ENCODE measurements around the gene SCP2.

Gene SCP2

GRCh38 chr1:52892424-52893215 is 34.5 kb upstream of the SCP2 start:
- TF ChIP-seq TAF1 (IDR thresholded peaks at IDR 0.05; ENCODE audit: low read depth) (no peak), EGR1 (IDR thresholded peaks at IDR 0.05) (no peak), CEBPB (IDR thresholded peaks at IDR 0.05) (no peak), ZBTB7A (IDR thresholded peaks at IDR 0.05; ENCODE audit: low read depth) (no peak), CREB1 (IDR thresholded peaks at IDR 0.05; ENCODE audit: low read depth) (no peak), TCF12 (IDR thresholded peaks at IDR 0.05; ENCODE audit: low read depth) (no peak), NFIC (IDR thresholded peaks at IDR 0.05) (no peak), TEAD4 (IDR thresholded peaks at IDR 0.05) (no peak), FOXM1 (IDR thresholded peaks at IDR 0.05; ENCODE audit: borderline replicate concordance, low read depth) (no peak), EP300 (IDR thresholded peaks at IDR 0.05; ENCODE audit: borderline replicate concordance) (no peak), RAD21 (IDR thresholded peaks at IDR 0.05; ENCODE audit: low read depth) (no peak), YY1 (IDR thresholded peaks at IDR 0.05; ENCODE audit: low read depth) (no peak)
- TF ChIP-seq, protein P1, sequence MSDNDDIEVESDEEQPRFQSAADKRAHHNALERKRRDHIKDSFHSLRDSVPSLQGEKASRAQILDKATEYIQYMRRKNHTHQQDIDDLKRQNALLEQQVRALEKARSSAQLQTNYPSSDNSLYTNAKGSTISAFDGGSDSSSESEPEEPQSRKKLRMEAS (IDR thresholded peaks at IDR 0.05): no peak
- TF ChIP-seq, protein P2, sequence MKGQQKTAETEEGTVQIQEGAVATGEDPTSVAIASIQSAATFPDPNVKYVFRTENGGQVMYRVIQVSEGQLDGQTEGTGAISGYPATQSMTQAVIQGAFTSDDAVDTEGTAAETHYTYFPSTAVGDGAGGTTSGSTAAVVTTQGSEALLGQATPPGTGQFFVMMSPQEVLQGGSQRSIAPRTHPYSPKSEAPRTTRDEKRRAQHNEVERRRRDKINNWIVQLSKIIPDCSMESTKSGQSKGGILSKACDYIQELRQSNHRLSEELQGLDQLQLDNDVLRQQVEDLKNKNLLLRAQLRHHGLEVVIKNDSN (IDR thresholded peaks at IDR 0.05): no peak
- TF ChIP-seq, protein P3, sequence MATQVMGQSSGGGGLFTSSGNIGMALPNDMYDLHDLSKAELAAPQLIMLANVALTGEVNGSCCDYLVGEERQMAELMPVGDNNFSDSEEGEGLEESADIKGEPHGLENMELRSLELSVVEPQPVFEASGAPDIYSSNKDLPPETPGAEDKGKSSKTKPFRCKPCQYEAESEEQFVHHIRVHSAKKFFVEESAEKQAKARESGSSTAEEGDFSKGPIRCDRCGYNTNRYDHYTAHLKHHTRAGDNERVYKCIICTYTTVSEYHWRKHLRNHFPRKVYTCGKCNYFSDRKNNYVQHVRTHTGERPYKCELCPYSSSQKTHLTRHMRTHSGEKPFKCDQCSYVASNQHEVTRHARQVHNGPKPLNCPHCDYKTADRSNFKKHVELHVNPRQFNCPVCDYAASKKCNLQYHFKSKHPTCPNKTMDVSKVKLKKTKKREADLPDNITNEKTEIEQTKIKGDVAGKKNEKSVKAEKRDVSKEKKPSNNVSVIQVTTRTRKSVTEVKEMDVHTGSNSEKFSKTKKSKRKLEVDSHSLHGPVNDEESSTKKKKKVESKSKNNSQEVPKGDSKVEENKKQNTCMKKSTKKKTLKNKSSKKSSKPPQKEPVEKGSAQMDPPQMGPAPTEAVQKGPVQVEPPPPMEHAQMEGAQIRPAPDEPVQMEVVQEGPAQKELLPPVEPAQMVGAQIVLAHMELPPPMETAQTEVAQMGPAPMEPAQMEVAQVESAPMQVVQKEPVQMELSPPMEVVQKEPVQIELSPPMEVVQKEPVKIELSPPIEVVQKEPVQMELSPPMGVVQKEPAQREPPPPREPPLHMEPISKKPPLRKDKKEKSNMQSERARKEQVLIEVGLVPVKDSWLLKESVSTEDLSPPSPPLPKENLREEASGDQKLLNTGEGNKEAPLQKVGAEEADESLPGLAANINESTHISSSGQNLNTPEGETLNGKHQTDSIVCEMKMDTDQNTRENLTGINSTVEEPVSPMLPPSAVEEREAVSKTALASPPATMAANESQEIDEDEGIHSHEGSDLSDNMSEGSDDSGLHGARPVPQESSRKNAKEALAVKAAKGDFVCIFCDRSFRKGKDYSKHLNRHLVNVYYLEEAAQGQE (IDR thresholded peaks at IDR 0.05; ENCODE audit: low read depth): no peak

DNA sequence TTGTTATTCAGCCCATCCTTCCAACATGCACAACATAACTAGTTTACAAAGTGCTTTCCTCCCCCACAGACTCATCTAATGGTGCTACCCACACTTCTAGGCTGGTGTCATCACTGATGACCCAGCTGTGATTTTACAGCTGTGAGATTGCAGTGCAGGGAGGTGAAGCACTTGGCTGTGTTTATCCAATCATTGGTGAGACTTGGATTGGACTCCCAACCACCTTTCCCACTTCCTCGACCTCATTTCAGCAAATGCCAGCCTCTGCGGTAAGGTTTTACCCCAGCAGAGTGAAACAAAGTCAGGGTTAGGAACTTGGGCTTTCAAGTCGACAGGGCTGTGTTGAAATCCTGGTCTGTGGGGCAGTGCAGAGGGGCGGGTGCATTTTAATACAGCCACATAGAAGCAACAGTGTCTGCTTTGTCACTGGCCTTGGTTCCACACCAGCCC is 27.6 kb upstream of the SCP2 start:
- TF ChIP-seq YY1 (IDR thresholded peaks at IDR 0.05; ENCODE audit: low read depth): no peak
- TF ChIP-seq, protein P2 (IDR thresholded peaks at IDR 0.05): no peak
- no peak for TF ChIP-seq TAF1 (IDR thresholded peaks at IDR 0.05; ENCODE audit: low read depth)
- TF ChIP-seq CEBPB (IDR thresholded peaks at IDR 0.05): no peak
- no peak for TF ChIP-seq ZBTB7A (IDR thresholded peaks at IDR 0.05; ENCODE audit: low read depth)
- TF ChIP-seq, protein P3 (IDR thresholded peaks at IDR 0.05; ENCODE audit: low read depth): no peak
- TF ChIP-seq FOXM1 (IDR thresholded peaks at IDR 0.05; ENCODE audit: borderline replicate concordance, low read depth): no peak
- TF ChIP-seq CREB1 (IDR thresholded peaks at IDR 0.05; ENCODE audit: low read depth): no peak

DNA sequence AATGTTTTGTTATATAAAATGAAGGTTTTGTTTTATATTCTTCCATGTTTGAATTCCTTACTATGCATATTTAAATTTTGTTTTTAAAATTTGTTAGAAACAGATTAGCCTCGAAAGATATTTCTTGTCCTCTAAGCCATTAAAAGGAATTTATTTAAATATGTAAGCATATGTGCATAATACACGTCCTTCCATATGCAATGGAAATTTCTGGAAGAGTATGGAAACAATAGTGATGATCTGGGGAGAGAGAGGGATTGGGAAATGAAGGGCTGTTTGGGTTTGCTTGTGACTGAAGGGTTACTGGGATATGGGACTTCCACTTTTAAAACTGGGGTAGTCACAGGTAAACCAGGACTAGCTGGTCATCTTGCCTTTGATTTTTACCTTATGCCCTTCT is 26.7 kb upstream of the SCP2 start:
- no peak for TF ChIP-seq EGR1 (IDR thresholded peaks at IDR 0.05)
- TF ChIP-seq ZBTB7A (IDR thresholded peaks at IDR 0.05; ENCODE audit: low read depth): no peak
- TF ChIP-seq, protein P3 (IDR thresholded peaks at IDR 0.05; ENCODE audit: low read depth): no peak
- TF ChIP-seq, protein P1 (IDR thresholded peaks at IDR 0.05): no peak
- TF ChIP-seq CEBPB (IDR thresholded peaks at IDR 0.05): no peak
- TF ChIP-seq FOXM1 (IDR thresholded peaks at IDR 0.05; ENCODE audit: borderline replicate concordance, low read depth): no peak
- no peak for TF ChIP-seq TAF1 (IDR thresholded peaks at IDR 0.05; ENCODE audit: low read depth)
- no peak for TF ChIP-seq RAD21 (IDR thresholded peaks at IDR 0.05; ENCODE audit: low read depth)
- TF ChIP-seq TEAD4 (IDR thresholded peaks at IDR 0.05): no peak
- TF ChIP-seq, protein P2 (IDR thresholded peaks at IDR 0.05): no peak
- no peak for TF ChIP-seq EP300 (IDR thresholded peaks at IDR 0.05; ENCODE audit: borderline replicate concordance)
- TF ChIP-seq TCF12 (IDR thresholded peaks at IDR 0.05; ENCODE audit: low read depth): no peak
- no peak for TF ChIP-seq NFIC (IDR thresholded peaks at IDR 0.05)
- no peak for TF ChIP-seq CREB1 (IDR thresholded peaks at IDR 0.05; ENCODE audit: low read depth)

All from Ishikawa (cell line).